Measurements from ENCODE around the gene KIAA0232. TPM values are rescaled to one million over a fixed set of nuclear protein-coding genes. Genes with fewer than 3 reads are reported as not detected.
A peak's percentile ranks its signal among the peaks of the same experiment; 100 is the strongest.
"Not testable (repeated sequence)": the region's sequence is repeated elsewhere in the genome, so short reads cannot be mapped to it uniquely, and the experiment has no call there.

The KIAA0232 gene
- polyA plus RNA-seq, 1 donor from 2014 or later = 9.3 TPM

GRCh38 chr4:6777636-6778281, 4.8 kb upstream of the KIAA0232 start:
- no peaks in the 10 kb centered on the region for H3K36me3 Mint-ChIP-seq
- H3K27ac Mint-ChIP-seq = peak overlapping the region in 1 of 3 donors; percentile 37
- peak overlapping the region; percentile 39 to 83 (median 56) for H3K4me3 Mint-ChIP-seq
- H3K4me1 Mint-ChIP-seq = peaks cover 12 to 13% (median 13%) of the 10 kb centered on the region in 3 donors
- H3K9me3 Mint-ChIP-seq = no peaks in the 10 kb centered on the region
- H3K27me3 Mint-ChIP-seq = peaks cover 7% of the 10 kb centered on the region

- no peaks in the 10 kb centered on the region for H3K9me3 Mint-ChIP-seq
- H3K27ac Mint-ChIP-seq = peak overlapping the region in 1 of 3 donors; percentile 75
- H3K27me3 Mint-ChIP-seq = peaks cover 7% of the 10 kb centered on the region
- peaks cover 12 to 13% (median 13%) of the 10 kb centered on the region in 3 donors for H3K4me1 Mint-ChIP-seq
- peak overlapping the region in 2 of 4 donors; percentile 53 to 91 for H3K4me3 Mint-ChIP-seq
- H3K36me3 Mint-ChIP-seq = no peaks in the 10 kb centered on the region
Observed at GRCh38 chr4:6778435-6778834, 4.1 kb upstream of the KIAA0232 start.

- Mint-ChIP-seq H3K36me3 (no peaks in the 10 kb centered on the region), H3K4me3 (peak overlapping the region in 1 of 4 donors; percentile 91), H3K4me1 (peaks cover 19 to 22% (median 20%) of the 10 kb centered on the region in 3 donors), H3K27me3 (peaks cover 7% of the 10 kb centered on the region), H3K27ac (peak overlapping the region in 2 of 3 donors; percentile 88 to 92), H3K9me3 (no peaks in the 10 kb centered on the region)
Observed at GRCh38 chr4:6779667-6780565, 2.6 kb upstream of the KIAA0232 start.

- no peaks in the 10 kb centered on the region for H3K9me3 Mint-ChIP-seq
- H3K4me1 Mint-ChIP-seq = peaks cover 23 to 31% (median 28%) of the 10 kb centered on the region in 3 donors
- peak overlapping the region in 2 of 3 donors; percentile 88 to 92 for H3K27ac Mint-ChIP-seq
- peaks cover 2% of the 10 kb centered on the region for H3K27me3 Mint-ChIP-seq
- peak overlapping the region; percentile 83 to 91 (median 88) for H3K4me3 Mint-ChIP-seq
- no peaks in the 10 kb centered on the region for H3K36me3 Mint-ChIP-seq
Observed at GRCh38 chr4:6781113-6781512, 1.4 kb upstream of the KIAA0232 start.

GRCh38 chr4:6781561-6781960, 966 bp upstream of the KIAA0232 start:
- H3K4me3 Mint-ChIP-seq = peak overlapping the region; percentile 83 to 91 (median 88)
- H3K4me1 Mint-ChIP-seq = peaks cover 23 to 31% (median 28%) of the 10 kb centered on the region in 3 donors
- H3K9me3 Mint-ChIP-seq = no peaks in the 10 kb centered on the region
- no peaks in the 10 kb centered on the region for H3K36me3 Mint-ChIP-seq
- peaks cover 2% of the 10 kb centered on the region for H3K27me3 Mint-ChIP-seq
- peak overlapping the region; percentile 59 to 92 (median 88) for H3K27ac Mint-ChIP-seq

- Mint-ChIP-seq H3K9me3 (no peaks in the 10 kb centered on the region), H3K36me3 (no peaks in the 10 kb centered on the region), H3K4me3 (no peak overlapping the region), H3K4me1 (peaks cover 22 to 35% (median 31%) of the 10 kb centered on the region in 3 donors), H3K27me3 (no peaks in the 10 kb centered on the region), H3K27ac (no peak overlapping the region)
Observed at GRCh38 chr4:6782846-6783110, 251 bp downstream of the KIAA0232 start.

GRCh38 chr4:6783111-6783981, 819 bp downstream of the KIAA0232 start:
- no peaks in the 10 kb centered on the region for H3K9me3 Mint-ChIP-seq
- peak overlapping the region; percentile 71 to 91 (median 88) for H3K27ac Mint-ChIP-seq
- no peaks in the 10 kb centered on the region for H3K27me3 Mint-ChIP-seq
- H3K36me3 Mint-ChIP-seq = peaks cover 1% of the 10 kb centered on the region
- peak overlapping the region; percentile 82 to 94 (median 92) for H3K4me3 Mint-ChIP-seq
- H3K4me1 Mint-ChIP-seq = peaks cover 22 to 39% (median 31%) of the 10 kb centered on the region in 3 donors

GRCh38 chr4:6785572-6785925, 3.0 kb downstream of the KIAA0232 start:
- Mint-ChIP-seq H3K4me1 (peaks cover 27 to 41% (median 36%) of the 10 kb centered on the region in 3 donors), H3K4me3 (peak overlapping the region in 3 of 4 donors; percentile 27 to 92 (median 50)), H3K27ac (peak overlapping the region in 1 of 3 donors; percentile 73), H3K9me3 (no peaks in the 10 kb centered on the region), H3K36me3 (peaks cover 6% of the 10 kb centered on the region), H3K27me3 (no peaks in the 10 kb centered on the region)

- peaks cover 23 to 44% (median 38%) of the 10 kb centered on the region in 3 donors for H3K4me1 Mint-ChIP-seq
Observed at GRCh38 chr4:6788123-6788522, 5.6 kb downstream of the KIAA0232 start.

GRCh38 chr4:6791245-6791644, 8.7 kb downstream of the KIAA0232 start:
- H3K4me1 Mint-ChIP-seq = peaks cover 15 to 38% (median 37%) of the 10 kb centered on the region in 3 donors

More at GRCh38 chr4:6788123-6788522, 5.6 kb downstream of the KIAA0232 start:
- H3K4me3 Mint-ChIP-seq = no peak overlapping the region
- no peaks in the 10 kb centered on the region for H3K27me3 Mint-ChIP-seq
- H3K36me3 Mint-ChIP-seq = peaks cover 12% of the 10 kb centered on the region
- H3K9me3 Mint-ChIP-seq = no peaks in the 10 kb centered on the region
- no peak overlapping the region for H3K27ac Mint-ChIP-seq

GRCh38 chr4:6791796-6792195, 9.3 kb downstream of the KIAA0232 start:
- H3K9me3 Mint-ChIP-seq, H3K27me3 Mint-ChIP-seq: not testable (repeated sequence)
- H3K4me1 Mint-ChIP-seq = peaks cover 15 to 41% (median 39%) of the 10 kb centered on the region in 3 donors
- peak overlapping the region in 2 of 4 donors; percentile 6 to 24 for H3K4me3 Mint-ChIP-seq
- peaks cover 12% of the 10 kb centered on the region for H3K36me3 Mint-ChIP-seq
- H3K27ac Mint-ChIP-seq = peak overlapping the region in 1 of 3 donors; percentile 35

More at GRCh38 chr4:6791245-6791644, 8.7 kb downstream of the KIAA0232 start:
- H3K27ac Mint-ChIP-seq, H3K9me3 Mint-ChIP-seq, H3K27me3 Mint-ChIP-seq: not testable (repeated sequence)
- H3K36me3 Mint-ChIP-seq = peaks cover 12% of the 10 kb centered on the region
- peak overlapping the region in 1 of 4 donors; percentile 24 for H3K4me3 Mint-ChIP-seq

GRCh38 chr4:6794189-6794588, 11.7 kb downstream of the KIAA0232 start:
- Mint-ChIP-seq H3K4me3 (no peak overlapping the region), H3K36me3 (peaks cover 7% of the 10 kb centered on the region), H3K4me1 (peaks cover 9 to 35% (median 25%) of the 10 kb centered on the region in 3 donors), H3K9me3 (no peaks in the 10 kb centered on the region), H3K27me3 (no peaks in the 10 kb centered on the region), H3K27ac (no peak overlapping the region)

GRCh38 chr4:6795821-6796220, 13.3 kb downstream of the KIAA0232 start:
- Mint-ChIP-seq H3K36me3 (peaks cover 5% of the 10 kb centered on the region), H3K27me3 (no peaks in the 10 kb centered on the region), H3K4me3 (no peak overlapping the region), H3K9me3 (no peaks in the 10 kb centered on the region), H3K27ac (no peak overlapping the region), H3K4me1 (peaks cover 7 to 29% (median 28%) of the 10 kb centered on the region in 3 donors)

- not testable (repeated sequence) for H3K27me3 Mint-ChIP-seq, H3K27ac Mint-ChIP-seq, H3K9me3 Mint-ChIP-seq, H3K4me3 Mint-ChIP-seq, H3K36me3 Mint-ChIP-seq
- peaks cover 5 to 22% (median 20%) of the 10 kb centered on the region in 3 donors for H3K4me1 Mint-ChIP-seq
Observed at GRCh38 chr4:6797368-6797767, 14.8 kb downstream of the KIAA0232 start.

Data from IgD-negative memory B cell (primary cell).